ENCODE measurements around the gene C3.
A peak's percentile ranks its signal among the peaks of the same experiment; 100 is the strongest.
"Not testable (repeated sequence)": the region's sequence is repeated elsewhere in the genome, so short reads cannot be mapped to it uniquely, and the experiment has no call there.

The C3 gene

DNA sequence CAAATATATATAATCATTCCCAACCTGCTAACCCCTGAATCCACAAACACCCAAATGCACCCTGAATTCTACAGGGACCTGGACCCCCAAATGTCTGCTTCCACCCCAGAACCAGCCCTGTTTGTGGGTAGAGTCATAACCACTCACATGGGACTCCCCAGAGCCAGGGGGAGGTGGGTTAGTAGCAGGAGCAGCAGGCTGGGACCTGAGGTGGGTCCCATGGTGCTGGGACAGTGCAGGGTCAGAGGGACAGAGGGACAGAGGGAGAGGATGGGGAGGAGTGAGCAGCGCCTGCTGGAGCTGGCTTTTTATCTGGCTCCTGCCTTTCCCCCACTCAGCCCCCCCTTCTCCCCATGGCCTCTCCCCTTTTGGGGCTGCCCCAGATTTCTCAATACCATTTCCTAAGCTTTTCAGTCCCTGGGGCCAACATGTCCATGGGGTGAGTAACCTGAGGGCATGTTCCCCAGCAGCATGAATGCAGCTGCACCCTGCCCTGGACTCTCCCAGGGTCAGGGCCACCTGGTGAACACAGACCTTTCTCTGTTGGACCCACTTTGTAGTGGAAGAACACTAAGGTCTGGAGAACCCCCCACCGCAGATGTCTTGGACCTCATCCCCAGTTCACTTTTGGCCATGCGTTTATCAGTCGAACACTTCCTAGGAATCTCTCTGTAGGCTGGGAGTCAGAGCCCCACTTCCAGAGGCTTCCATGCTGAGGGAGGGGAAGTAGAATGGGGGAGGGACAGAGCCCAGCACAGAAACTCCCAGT lies at the start of gene C3:
C3 (minus strand) TSS at position 282 of the 769 bp plus-strand sequence; CDS start at position 221, 61 bp downstream.
- DNase-seq (ENCODE audit: low spot score) (no peak), FAIRE-seq (no peak)

DNA sequence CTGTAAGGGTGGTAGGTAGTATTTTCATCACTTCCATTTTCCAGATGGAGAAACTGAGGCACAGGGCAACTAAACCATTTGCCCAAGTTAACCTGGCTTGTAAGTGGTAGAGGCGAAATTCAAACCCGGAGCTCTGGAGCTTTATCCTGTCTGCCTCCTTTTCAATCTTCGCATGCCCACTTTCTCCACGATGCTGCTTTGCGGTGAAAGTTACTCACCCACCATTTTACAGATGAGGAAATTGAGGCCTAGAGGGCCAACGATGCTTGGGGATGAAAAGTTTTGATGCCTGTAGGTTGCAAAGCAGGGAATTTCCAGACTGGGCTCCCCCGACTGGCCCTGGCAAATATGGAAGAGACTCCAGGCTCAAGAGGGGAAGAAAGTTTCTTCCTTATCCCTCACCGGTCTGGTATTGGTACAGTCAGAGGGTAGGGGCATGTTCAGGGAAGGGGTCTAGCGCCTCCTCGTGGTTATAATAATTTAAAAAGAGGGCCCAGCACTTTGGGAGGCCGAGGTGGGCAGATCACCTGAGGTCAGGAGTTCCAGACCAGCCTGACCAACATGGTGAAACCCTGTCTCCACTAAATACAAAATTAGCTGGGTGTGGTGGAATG lies 48.7 kb upstream of the C3 start:
- no peak for DNase-seq (ENCODE audit: low spot score)
- FAIRE-seq = no peak

DNA sequence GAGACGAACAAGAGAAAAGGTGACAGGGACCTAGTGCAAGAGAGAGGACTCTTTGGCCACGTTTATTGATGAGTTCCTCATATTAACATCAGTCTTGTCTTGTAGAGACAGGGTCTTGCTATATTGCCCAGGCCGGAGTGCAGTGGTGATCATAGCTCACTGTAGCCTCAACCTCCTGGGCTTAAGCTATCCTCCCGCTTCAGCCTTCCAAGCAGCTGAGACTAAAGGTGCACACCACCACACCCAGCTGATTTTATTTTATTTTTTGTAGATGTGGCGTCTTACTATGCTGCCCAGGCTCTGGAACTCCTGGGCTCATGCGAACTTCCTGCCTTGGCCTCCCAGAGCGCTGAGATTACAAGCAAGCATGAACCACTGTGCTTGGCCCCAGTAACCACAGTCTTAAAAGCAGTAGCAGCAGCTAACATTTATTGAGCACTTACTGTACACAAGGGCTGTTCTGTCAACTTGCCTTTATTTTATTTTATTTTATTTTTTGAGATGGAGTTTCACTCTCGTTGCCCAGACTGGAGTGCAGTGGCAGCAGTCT lies 47.9 kb upstream of the C3 start:
- FAIRE-seq (no peak), DNase-seq (ENCODE audit: low spot score) (no peak)

DNA sequence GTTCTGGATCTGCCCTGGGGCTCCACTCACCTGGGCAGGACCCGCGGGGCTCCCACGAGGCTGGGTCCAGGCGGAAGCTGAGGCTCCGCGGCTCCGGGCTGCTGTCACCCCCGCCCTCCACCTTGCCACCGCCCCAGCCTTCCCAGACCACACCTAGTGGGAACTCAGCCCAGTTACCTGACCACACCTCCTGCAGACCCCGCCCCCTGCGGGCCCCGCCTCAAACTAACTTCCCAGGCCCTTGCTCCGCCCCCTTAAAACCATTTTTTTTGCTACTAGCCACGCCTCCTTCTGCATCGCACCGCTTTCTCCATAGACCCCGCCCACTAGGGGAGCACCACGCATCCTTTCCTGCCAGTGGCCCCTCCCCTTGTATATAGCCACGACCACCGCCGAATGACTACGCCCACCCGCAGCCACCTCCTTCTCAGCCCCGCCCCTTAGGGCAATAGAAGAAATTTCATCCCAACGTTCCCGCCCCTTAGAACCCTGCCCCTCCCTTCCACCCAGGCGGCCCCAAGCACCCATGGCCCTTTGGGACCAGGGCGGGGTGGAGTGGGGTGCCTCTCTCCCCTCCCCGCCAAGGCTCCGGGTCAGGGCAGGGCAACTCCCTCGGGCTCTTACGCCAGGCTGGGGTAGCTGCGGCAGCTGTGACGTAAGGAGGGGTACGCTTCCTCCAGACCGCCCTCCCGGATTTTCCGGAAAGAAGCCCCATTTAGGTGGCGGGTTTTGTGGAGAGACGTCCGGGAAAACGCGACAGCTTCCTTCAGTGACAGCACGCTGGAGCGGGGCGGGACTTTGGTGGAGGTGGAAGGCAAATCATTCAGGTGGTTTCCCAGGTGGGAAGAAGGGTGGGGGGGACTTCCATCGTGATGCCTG lies 47.1 kb upstream of the C3 start, which contains the start of gene SH2D3A:
SH2D3A (minus strand) TSS at position 79 of the 879 bp plus-strand sequence. CDS start 3,687 bp downstream, outside the sequence.
- no peak for FAIRE-seq
- peak; percentile 35 for DNase-seq (ENCODE audit: low spot score)

DNA sequence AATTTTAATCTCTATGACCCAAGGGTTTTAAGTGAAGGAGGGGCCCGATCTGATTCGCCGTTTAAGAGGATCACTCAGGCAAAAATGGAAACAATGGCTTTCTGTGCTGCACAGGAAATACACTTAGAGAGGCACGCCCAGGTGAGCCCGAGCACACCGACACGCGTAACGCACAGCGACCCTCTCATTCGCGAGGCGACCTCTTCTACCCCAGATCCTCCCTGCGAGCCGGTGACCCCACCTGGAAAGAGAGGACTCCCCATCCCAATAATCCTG lies 46.6 kb upstream of the C3 start:
- no peak for DNase-seq (ENCODE audit: low spot score)
- FAIRE-seq = no peak

DNA sequence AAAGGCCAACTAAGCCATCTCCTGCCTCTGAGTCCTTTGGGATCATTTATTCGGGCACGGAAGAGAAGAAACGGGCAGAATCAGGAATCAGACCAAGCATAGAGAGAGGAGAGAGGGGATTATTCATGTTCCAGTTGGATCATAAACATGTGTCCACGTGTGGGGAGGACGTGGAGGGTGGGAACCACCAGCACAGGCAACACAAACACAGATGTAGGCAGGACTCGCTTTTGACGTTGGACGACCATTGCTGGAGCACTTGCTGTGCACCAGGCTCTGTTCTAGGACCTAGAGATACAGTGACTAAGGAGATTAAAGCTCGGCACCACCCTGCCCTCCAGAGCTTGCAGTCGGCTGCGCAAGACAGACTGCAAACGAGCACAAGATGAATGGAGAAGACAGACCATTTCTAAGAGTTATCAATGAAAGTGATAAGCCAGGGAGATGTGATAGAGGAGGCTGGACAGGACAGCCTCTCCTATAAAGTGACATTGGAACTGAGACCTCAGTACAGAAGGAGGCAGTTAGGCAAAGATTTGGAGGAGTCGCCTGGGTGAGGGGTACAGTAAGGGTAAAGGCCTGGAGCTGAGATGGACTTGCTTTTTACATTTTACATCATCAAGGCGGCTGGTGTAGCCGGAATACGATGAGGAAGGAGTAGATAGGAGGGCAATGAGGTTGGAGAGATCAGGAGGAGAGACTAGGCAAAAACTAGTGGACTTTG lies 46.1 kb upstream of the C3 start:
- no peak for DNase-seq (ENCODE audit: low spot score)
- FAIRE-seq = no peak

DNA sequence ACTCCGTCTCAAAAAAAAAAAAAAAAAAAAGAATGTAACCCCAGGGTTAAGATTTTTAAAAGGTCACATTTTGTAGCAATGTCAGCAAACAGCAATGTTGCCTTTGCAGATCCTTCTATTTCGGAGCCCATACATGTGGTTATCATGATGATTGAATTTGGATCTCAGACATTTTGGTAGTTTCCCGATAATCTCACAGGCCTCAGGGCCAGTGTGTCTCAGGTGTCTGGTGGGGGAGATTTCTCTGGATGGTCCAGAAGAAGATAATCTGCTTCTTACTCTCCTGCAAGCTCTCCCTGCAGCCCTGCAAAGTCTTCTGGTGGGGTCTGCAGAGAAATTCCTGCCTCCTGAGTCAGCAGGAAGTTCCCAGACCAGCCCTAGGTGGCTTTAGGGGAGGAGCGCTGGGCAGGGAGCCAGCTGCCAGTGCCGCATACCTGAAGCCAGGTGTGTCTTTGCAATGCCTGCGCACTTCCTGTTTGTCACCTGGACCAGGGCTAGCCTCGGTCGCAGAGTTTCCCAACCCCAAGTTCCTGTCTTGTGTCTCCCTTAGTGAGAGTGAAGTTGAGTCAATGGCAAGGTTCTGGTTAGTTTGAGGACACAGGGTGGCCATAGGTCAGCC lies 45.4 kb upstream of the C3 start:
- FAIRE-seq (no peak), DNase-seq (ENCODE audit: low spot score) (peak; percentile 62)

DNA sequence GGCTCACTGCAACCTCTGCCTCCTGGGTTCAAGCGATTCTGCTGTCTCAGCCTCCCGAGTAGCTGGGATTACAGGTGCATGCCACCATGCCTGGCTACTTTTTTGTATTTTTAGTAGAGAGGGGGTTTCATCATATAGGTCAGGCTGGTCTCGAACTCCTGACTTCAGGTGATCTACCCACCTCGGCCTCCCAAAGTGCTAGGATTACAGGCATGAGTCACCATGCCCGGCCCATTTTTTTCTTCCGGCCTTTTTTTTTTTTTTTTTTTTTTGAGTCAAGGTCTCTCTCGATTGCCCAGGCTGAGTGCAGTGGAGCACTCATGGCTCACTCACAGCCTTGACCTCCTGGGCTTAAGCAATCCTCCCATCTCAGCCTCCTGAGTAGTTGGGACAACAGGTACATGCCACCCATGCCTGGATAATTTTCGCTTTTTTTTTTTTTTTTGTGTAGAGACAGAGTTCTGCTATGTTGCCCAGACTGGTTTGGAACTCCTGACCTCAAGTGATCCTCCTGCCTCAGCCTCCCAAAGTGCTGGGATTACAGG lies 41.9 kb upstream of the C3 start:
- FAIRE-seq; DNase-seq (ENCODE audit: low spot score): not testable (repeated sequence)

DNA sequence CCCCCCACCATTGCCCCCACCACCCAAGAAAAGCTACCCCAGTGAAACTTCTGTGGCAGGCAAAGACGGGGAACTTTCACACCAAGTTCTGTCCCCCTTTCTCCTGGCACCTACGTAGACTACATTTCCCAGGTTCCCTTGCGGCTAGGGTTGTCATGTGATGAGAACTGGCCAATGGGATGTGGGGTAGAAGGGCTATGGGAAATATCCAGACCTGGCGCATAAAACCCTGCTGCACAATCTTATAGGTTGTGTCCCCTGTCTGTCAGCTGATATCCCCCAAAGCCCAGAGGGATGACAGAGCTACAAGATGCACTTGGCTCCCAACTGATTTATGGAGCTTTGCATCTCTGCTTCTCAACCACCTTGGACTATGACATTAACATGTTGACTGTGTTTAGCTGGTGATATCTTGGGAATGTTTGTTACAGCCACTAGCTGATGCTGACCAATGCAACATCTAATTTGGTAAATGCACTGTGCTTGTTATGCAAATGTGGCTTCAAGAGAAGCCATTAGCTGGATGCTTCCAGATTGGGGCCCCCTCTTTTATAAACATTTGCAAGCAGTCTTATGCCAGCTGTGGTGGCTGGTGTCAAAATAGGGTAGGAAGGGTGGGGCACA lies 40.7 kb upstream of the C3 start:
- no peak for DNase-seq (ENCODE audit: low spot score)
- FAIRE-seq = no peak

DNA sequence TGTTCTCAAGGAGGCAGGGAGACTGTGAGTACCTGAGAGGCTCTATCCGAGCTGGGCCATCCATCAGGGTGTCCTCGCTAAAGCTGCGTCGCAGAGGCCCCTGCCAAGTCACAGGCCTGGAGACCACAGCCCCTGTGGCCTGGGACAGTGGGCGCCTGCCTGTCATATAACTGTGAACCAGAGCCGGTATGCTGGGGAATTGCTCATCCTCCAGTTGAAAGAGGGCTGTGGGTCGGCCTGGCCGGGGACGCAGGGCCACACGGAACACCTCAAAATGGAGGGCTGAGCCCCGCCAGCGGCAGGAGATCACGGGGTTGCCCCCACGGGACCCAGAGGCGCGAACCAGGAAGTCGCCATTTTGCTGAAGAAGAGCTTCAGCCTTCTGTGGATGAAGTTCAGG lies 40.2 kb upstream of the C3 start:
- no peak for DNase-seq (ENCODE audit: low spot score)
- FAIRE-seq = no peak

DNA sequence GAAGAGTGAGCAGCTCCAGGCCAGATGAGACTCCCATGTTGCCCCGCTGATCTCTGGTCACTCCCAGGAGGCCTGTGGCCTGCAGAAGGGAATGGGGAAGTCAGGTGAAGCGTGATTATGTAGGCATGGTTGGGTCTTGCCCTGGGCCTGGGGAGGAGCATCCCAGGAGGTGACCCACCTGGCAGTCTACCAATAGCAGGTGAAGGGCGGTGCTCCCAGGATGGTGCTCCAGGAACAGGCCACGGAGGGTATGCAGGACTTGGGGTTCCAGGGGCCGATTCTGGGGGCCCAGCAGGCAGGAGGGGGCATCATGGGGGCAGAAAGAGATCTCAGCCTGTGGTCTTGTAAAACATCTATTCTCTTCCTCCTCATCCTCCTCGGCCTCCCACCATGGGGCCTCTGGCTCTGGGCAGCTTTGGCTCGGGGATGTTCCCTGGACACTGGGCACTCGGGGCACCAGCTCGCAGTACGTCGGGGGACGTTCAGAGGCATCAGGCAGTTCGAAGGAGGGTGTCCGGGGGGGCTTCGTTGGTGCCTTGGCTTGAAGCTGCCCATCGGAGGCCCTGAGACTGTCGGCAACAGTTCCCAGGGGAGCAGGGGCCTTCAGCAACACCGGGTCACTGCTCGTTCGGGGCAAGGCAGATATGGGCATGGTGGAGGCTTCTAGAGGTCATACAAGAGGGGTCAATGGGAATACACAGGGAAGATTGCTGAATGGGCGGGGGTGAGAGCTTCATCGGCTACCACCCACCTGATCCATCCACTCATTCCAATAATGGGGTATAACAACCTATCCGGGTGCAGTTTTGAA lies 34.4 kb upstream of the C3 start:
- no peak for FAIRE-seq
- no peak for DNase-seq (ENCODE audit: low spot score)

DNA sequence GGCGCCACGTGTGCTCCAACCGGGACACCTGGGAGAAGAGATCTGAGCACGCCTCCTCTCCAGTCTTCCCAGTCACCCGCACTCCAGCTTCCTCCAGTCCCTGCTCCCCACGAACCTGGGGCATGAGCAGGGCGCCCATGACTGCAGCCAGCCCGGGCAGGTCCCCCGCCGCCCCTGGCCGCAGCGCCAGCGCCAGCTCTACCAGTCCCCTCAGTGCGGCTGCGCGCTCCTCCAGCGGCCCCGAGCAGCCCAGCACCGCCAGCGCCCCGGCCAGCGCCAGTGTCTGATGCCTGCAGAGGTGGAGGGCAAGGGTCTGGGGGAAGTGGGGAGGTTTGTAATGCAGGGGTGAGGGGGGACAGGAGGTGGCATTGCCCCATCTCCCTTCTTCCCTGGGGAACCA lies 33.7 kb upstream of the C3 start:
- FAIRE-seq = no peak
- DNase-seq (ENCODE audit: low spot score) = no peak

DNA sequence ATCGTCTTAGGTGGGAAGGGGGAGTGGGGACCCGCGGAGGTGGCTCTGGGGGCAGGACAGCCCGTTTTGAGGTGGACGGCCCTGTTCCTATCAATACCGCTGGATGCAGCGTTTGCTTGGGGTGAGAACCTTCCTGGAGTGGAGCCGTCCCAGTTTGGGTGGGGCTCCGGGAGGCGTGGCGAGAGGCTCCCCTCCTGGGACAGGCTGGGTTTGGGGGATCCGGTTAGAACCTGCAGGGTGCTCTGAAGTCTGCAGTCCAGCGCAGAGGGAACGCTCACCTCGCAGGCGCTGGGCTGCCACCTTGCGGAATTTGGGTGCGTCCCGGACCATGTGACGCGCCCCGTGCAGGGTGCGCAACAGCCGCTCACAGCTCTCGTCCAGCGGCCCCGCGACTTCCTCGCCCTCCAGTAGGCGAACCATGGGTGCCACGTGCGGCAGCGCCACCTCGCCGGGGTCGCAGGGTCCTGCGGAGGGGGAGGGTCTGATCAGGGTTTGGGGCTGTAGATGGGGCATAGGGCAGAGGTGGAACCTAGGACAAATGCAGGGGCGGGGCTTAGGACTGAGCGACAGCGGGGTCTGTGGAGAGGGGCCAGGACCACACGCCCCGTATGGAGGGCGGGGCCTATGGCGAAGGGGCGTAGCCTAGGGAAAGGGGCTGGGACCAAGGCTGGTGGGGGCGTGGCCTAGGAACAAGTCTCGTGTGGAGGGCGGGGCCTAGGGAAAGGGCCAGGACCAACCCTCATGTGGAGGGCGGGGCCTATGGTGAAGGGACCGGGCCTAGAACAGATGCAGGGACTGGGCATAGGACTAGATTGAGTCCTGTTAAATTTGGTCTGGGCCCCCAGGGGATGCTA lies 33.0 kb upstream of the C3 start:
- FAIRE-seq (no peak), DNase-seq (ENCODE audit: low spot score) (peak; percentile 55)

DNA sequence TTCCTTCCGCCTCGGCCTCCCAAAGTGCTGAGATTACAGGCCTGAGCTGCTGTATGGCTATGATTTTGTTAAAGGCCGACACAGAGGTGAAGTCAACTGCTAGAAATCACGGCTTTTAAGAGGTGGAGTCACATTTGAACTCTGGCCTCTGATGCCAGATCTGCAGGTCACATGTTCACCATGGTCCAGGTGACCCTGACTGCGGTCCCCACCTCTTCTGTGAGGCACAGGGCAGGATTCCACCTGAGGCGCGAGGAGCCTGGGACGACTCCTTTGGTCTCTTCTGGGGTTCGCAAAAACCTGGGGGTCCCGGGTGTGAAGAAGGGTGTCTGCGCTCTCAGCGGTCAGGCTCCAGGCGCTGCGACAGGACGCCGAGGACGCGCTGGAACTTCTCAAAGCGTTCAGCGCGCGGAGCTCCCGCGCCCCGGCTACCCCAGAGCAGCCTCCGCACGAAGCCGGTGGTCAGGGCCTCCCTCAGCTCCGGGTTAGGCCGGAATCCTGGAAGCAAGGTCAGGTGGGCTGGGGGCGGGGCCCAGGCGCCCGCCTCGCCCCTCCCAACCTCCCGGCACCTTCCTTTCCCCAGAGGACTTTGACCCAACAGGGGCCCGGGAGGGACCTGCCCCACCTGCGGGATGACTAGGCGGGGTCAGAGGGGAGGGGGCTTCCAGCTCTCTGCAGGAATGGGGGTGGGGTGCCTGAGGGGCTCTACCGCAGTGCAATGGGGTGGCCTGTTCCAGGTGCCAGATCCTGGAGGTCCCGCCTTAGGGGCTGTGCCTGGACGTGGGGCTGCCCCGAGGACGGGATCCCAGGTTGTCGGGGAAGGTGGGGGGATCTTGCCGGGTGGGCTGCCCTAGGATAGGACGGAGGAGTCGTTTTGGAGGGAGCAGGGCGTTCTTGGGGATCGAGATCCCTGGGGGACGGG lies 32.1 kb upstream of the C3 start:
- FAIRE-seq = no peak
- DNase-seq (ENCODE audit: low spot score) = no peak

DNA sequence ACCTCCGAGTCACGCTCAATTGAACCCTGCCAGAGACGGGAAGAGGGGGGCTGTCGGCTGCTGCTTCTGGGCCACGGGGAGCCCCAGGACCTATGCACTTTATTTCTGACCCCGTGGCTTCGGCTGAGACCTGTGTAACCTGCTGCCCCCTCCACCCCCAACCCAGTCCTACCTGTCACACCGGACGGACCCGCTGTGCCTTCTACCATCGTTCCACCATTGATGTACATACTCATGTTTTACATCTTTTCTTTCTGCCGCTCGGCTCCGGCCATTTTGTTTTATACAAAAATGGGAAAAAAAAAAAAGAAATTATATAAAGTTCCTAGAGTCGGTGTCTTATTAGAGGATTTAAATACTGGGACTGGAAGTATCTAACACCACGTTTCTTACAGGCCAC lies 30.7 kb upstream of the C3 start:
- no peak for DNase-seq (ENCODE audit: low spot score)
- FAIRE-seq = no peak

DNA sequence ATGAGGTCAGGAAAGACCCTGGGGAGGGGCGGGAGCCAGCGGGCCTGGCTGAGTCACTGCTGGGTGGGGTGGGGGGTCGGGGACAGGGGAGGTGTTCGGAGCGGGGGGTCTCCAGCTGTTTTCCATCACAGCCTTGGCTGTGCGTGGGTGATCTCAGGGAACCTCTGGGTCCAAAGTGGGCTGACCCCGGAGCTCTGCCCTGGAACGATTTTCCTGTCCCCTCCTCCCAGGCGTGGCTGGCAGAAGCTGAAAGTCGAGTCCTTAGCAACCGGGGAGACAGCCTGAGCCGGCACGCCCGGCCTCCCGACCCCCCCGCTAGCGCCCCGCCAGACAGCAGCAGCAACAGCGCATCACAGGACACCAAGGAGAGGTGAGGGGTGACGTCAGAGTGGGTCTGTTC lies 29.6 kb upstream of the C3 start:
- no peak for FAIRE-seq
- DNase-seq (ENCODE audit: low spot score) = no peak

DNA sequence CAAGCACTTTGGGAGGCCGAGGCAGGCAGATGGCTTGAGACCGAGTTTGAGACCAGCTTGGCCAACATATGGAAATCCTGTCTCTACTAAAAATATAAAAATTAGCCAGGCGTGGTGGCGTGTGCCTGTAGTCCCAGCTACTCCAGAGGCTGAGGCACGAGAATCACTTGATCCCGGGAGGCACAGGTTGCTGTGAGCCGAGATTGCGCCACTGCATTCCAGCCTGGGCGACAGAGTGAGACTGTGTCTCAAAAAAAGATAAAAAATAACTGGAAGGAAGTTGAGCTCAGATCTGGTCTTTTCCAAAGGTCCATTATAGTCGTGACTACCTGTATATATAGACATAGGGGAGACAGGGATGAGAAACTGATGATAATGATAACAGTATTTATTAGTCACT lies 28.1 kb upstream of the C3 start:
- DNase-seq (ENCODE audit: low spot score); FAIRE-seq: not testable (repeated sequence)
